Activated CD8-positive, alpha-beta T cell treated with anti-CD3 and anti-CD28 coated beads for 36 hours (primary cell): Measurements from ENCODE around the gene SPECC1L. TPM values are rescaled to one million over a fixed set of nuclear protein-coding genes. Genes with fewer than 3 reads are reported as not detected.

Experiments
- ATAC-seq: fragments of 200-7000 bp; cut with Tn5 transposase; one replicate; pipeline ENCODE4 v1.10.0; 2021; ENCODE audit warnings: mild to moderate bottlenecking, moderate library complexity
- CTCF ChIA-PET: fragments of 350-600 bp; sonication (Branson Sonifier 250); formaldehyde crosslinking; loops from one replicate; lab custom pipeline; 2021; ENCODE audit warnings: antibody characterized with exemption; lab: Charles Lee
- POLR2A ChIA-PET: fragments of 350-600 bp; sonication (Branson Sonifier 250); formaldehyde crosslinking; loops from one replicate; lab custom pipeline; 2021; ENCODE audit warnings: antibody characterized with exemption; lab: Charles Lee
- DNase-seq: peaks from one replicate; pipeline ENCODE4 v3.0.0-alpha.2; 2020
- H3K27ac Mint-ChIP-seq: one replicate; pipeline ENCODE4 v1.8.0; 2021; ENCODE audit warnings: mild to moderate bottlenecking, mixed read lengths
- H3K27me3 Mint-ChIP-seq: one replicate; pipeline ENCODE4 v1.8.0; 2021; ENCODE audit warnings: mixed read lengths
- H3K36me3 Mint-ChIP-seq: one replicate; pipeline ENCODE4 v1.8.0; 2021; ENCODE audit warnings: low read depth, mixed read lengths
- H3K4me1 Mint-ChIP-seq: one replicate; pipeline ENCODE4 v1.8.0; 2021; ENCODE audit warnings: low read depth, mixed read lengths
- H3K4me3 Mint-ChIP-seq: one replicate; pipeline ENCODE4 v1.8.0; 2021; ENCODE audit warnings: mild to moderate bottlenecking, moderate library complexity, mixed read lengths
- H3K9me3 Mint-ChIP-seq: one replicate; pipeline ENCODE4 v1.8.0; 2021; ENCODE audit warnings: mixed read lengths
- intact Hi-C: fragments of 100-400 bp; cut with micrococcal nuclease; formaldehyde crosslinking; loops from one replicate; pipeline ENCODE4 v1.10.0; 2022
- total RNA-seq, 2 experiments: library from RNA; stranded (reverse); gene quantifications; one replicate each; pipeline ENCODE4 v1.2.3, GENCODE V29; 2021
- TF ChIP-seq, protein P1 (sequence below): fragments of 200-600 bp; IDR thresholded peaks from one replicate; pipeline ENCODE4 v1.8.0; 2022; ENCODE audit warnings: antibody characterized with exemption, mild to moderate bottlenecking

The SPECC1L gene
- total RNA-seq, 2 experiments from 2014 or later = 38.9 to 39.0 TPM

DNA sequence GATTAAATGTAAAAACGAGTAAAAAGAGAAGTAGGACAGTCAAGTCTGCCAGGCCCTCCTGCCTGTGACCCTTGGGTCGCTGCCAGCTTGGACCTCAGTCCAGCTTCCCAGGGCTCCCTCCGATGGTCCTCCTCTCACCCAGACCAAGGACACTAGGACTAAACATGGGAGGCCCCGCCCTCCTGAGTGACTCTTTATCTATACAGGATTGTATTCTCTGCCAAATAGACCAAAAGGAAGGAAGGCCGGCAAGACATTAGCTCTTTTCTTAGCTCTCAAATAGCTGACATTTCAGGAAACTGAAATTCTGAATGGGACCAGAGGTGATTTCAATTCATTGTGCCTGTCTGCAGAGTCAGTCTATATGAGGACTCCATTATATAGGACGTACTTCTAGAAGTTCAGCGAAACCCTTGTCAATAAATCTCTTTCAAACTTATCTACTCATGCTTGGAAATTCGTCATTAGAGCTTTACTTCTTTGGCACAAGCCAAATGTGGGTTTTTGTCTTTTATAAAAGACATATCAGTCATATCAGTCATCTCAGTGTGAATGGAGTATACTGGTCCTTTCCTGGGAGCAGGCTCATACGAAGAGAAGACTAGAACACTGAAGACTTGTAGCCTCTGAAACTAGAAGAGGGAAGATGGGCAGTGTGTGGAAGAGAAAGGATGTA, 185.3 kb downstream of the SPECC1L start:
- TF ChIP-seq, protein P1, sequence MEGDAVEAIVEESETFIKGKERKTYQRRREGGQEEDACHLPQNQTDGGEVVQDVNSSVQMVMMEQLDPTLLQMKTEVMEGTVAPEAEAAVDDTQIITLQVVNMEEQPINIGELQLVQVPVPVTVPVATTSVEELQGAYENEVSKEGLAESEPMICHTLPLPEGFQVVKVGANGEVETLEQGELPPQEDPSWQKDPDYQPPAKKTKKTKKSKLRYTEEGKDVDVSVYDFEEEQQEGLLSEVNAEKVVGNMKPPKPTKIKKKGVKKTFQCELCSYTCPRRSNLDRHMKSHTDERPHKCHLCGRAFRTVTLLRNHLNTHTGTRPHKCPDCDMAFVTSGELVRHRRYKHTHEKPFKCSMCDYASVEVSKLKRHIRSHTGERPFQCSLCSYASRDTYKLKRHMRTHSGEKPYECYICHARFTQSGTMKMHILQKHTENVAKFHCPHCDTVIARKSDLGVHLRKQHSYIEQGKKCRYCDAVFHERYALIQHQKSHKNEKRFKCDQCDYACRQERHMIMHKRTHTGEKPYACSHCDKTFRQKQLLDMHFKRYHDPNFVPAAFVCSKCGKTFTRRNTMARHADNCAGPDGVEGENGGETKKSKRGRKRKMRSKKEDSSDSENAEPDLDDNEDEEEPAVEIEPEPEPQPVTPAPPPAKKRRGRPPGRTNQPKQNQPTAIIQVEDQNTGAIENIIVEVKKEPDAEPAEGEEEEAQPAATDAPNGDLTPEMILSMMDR = no peak
- DNase-seq (no peak), ATAC-seq (no peak)
- Mint-ChIP-seq H3K36me3 (peaks cover 2% of the 10 kb centered on the region), H3K4me1 (peaks cover 6% of the 10 kb centered on the region), H3K27me3 (no peaks in the 10 kb centered on the region), H3K4me3 (no peak overlapping the region), H3K27ac (no peak overlapping the region), H3K9me3 (peaks cover 2% of the 10 kb centered on the region)
- ChIA-PET POLR2A (interaction anchor here (1.4 kb wide), 1 partner anchor 9 kb away, joined by 3 read pairs; no protein-coding TSS in a partner anchor), CTCF (interaction anchor here (1.4 kb wide), 1 partner anchor 47 kb away, joined by 3 read pairs; no protein-coding TSS in a partner anchor)
- intact Hi-C loops = no loop called here

GRCh38 chr22:24457894-24458420, 187.3 kb downstream of the SPECC1L start:
- DNase-seq = no peak
- TF ChIP-seq, protein P1 = no peak
- Mint-ChIP-seq H3K27me3 (no peaks in the 10 kb centered on the region), H3K27ac (no peak overlapping the region), H3K4me3 (no peak overlapping the region), H3K36me3 (no peaks in the 10 kb centered on the region), H3K4me1 (peaks cover 5% of the 10 kb centered on the region), H3K9me3 (no peaks in the 10 kb centered on the region)
- CTCF ChIA-PET = no interaction called here
- POLR2A ChIA-PET = no interaction called here
- ATAC-seq = no peak
- intact Hi-C loops = no loop called here

DNA sequence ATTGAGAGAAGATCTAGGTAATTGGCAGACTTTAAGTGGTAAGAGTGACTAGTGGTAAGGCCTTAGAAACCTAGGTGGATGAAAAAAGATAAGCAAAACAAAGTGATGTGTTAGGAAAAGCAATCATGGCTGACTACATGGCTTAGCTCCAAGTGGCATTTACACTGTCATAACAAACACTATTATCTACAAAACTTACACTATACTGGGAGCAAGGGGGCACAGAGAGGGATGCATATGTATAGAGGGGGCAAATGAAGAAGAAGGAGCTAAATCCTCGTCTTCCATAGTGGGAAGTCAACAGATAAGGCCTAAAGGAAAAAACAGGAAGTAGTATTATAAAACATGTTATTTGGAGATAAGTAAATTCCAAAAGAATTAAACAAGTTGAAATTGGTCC, 189.3 kb downstream of the SPECC1L start:
- intact Hi-C loops = no loop called here
- Mint-ChIP-seq H3K27ac (no peak overlapping the region), H3K9me3 (no peaks in the 10 kb centered on the region), H3K4me1 (peaks cover 5% of the 10 kb centered on the region), H3K36me3 (no peaks in the 10 kb centered on the region), H3K27me3 (no peaks in the 10 kb centered on the region), H3K4me3 (no peak overlapping the region)
- CTCF ChIA-PET = interaction anchor here (2.0 kb wide), 1 partner anchor 36 kb away, joined by 7 read pairs; no protein-coding TSS in a partner anchor
- TF ChIP-seq, protein P1 = no peak
- ATAC-seq = no peak
- POLR2A ChIA-PET = interaction anchor here (1.8 kb wide), 1 partner anchor 9 kb away, joined by 7 read pairs; no protein-coding TSS in a partner anchor
- DNase-seq = no peak

- TF ChIP-seq, protein P1 = no peak
- DNase-seq (peak; percentile 31), ATAC-seq (peak; percentile 83)
- Mint-ChIP-seq H3K36me3 (no peaks in the 10 kb centered on the region), H3K4me3 (no peak overlapping the region), H3K9me3 (no peaks in the 10 kb centered on the region), H3K27me3 (no peaks in the 10 kb centered on the region), H3K27ac (peak overlapping the region; percentile 2), H3K4me1 (peaks cover 10% of the 10 kb centered on the region)
- POLR2A ChIA-PET = interaction anchor here (0.8 to 1.8 kb wide), 5 partner anchors 10 to 40 kb away, joined by 3 to 7 read pairs (median 4); partner anchors contain the start of gene ADORA2A
- CTCF ChIA-PET = interaction anchor here (0.7 to 2.0 kb wide), 5 partner anchors 23 to 51 kb away, joined by 3 to 7 read pairs (median 4); no protein-coding TSS in a partner anchor
- intact Hi-C loops = no loop called here
Measured at GRCh38 chr22:24460418-24461089, 189.9 kb downstream of the SPECC1L start.
